Neuronal stem cell (in vitro differentiated cells): ENCODE measurements around the gene CAPN1.

Source experiments
- DNase-seq: peaks from one replicate; pipeline ENCODE4 v3.0.0-alpha.2; 2013; ENCODE audit warnings: low spot score
- H2AFZ ChIP-seq: one replicate; pipeline ENCODE4 v1.6.1; 2013; ENCODE audit warnings: mild to moderate bottlenecking, low read length, inconsistent platforms
- H2AK5ac ChIP-seq: 2 replicates; pipeline ENCODE4 v1.6.1; 2013; ENCODE audit warnings: low read depth, mild to moderate bottlenecking, inconsistent platforms, low read length, moderate library complexity, mixed read lengths
- H2BK120ac ChIP-seq: 2 replicates; pipeline ENCODE4 v1.6.1; 2013; ENCODE audit warnings: low read depth, mild to moderate bottlenecking, inconsistent platforms, low read length, moderate library complexity, mixed read lengths
- H2BK12ac ChIP-seq: one replicate; pipeline ENCODE4 v1.6.1; 2013; ENCODE audit warnings: low read length, inconsistent platforms
- H2BK15ac ChIP-seq: 2 replicates; pipeline ENCODE4 v1.6.1; 2013; ENCODE audit warnings: mild to moderate bottlenecking, low read length, inconsistent platforms, mixed read lengths
- H2BK5ac ChIP-seq: one replicate; pipeline ENCODE4 v1.6.1; 2013; ENCODE audit warnings: inconsistent platforms, mild to moderate bottlenecking, low read length, moderate library complexity
- H3K14ac ChIP-seq: one replicate; pipeline ENCODE4 v1.6.1; 2013; ENCODE audit warnings: low read length, inconsistent platforms
- H3K18ac ChIP-seq: 2 replicates; pipeline ENCODE4 v1.6.1; 2013; ENCODE audit warnings: low read length, inconsistent platforms
- H3K23ac ChIP-seq: 2 replicates; pipeline ENCODE4 v1.6.1; 2013; ENCODE audit warnings: low read depth, mild to moderate bottlenecking, mixed read lengths, low read length, inconsistent platforms; ENCODE audit not compliant: poor library complexity
- H3K27ac ChIP-seq: replicated peaks from 3 replicates; pipeline ENCODE4 v1.5.1; 2013; ENCODE audit warnings: low read length, inconsistent platforms
- H3K27me3 ChIP-seq, 3 experiments: 2 replicates each; pipeline ENCODE4 v1.6.1; 2013; ENCODE audit warnings: low read length in 3 of 3, mild to moderate bottlenecking in 2 of 3, inconsistent platforms in 1 of 3, low read depth in 1 of 3, mixed read lengths in 1 of 3, moderate library complexity in 1 of 3; ENCODE audit not compliant: control insufficient read depth in 3 of 3, insufficient read depth in 3 of 3
- H3K36me3 ChIP-seq, 2 donors: replicated peaks in 1 of 2; 2 replicates each; pipeline ENCODE4 v1.6.1; 2013; ENCODE audit warnings: low read length in 2 of 2; ENCODE audit not compliant: control insufficient read depth in 2 of 2, insufficient read depth in 2 of 2
- H3K4ac ChIP-seq: 2 replicates; pipeline ENCODE4 v1.6.1; 2013; ENCODE audit warnings: inconsistent platforms, mild to moderate bottlenecking, low read length, moderate library complexity
- H3K4me1 ChIP-seq, 2 donors: 1 replicate in 1 of 2; 2 replicates in 1 of 2; pipeline ENCODE4 v1.6.1; 2013; ENCODE audit warnings: low read length in 2 of 2, low read depth in 1 of 2; ENCODE audit not compliant: control insufficient read depth in 2 of 2, insufficient read depth in 1 of 2
- H3K4me2 ChIP-seq: one replicate; pipeline ENCODE4 v1.6.1; 2013; ENCODE audit warnings: mild to moderate bottlenecking, low read length, inconsistent platforms; ENCODE audit not compliant: insufficient read depth, poor library complexity, severe bottlenecking
- H3K4me3 ChIP-seq, 2 donors: 2 replicates each; pipeline ENCODE4 v1.5.1; 2013; ENCODE audit warnings: low read length in 2 of 2, mild to moderate bottlenecking in 2 of 2, inconsistent platforms in 1 of 2, moderate library complexity in 1 of 2
- H3K79me1 ChIP-seq: one replicate; pipeline ENCODE4 v1.6.1; 2013; ENCODE audit warnings: low read depth, mild to moderate bottlenecking, inconsistent platforms, low read length, moderate library complexity
- H3K9ac ChIP-seq: one replicate; pipeline ENCODE4 v1.6.1; 2013; ENCODE audit warnings: mild to moderate bottlenecking, low read depth, low read length, inconsistent platforms; ENCODE audit not compliant: poor library complexity
- H3K9me3 ChIP-seq, 2 donors: replicated peaks in 1 of 2; 2 replicates each; pipeline versions ENCODE3 to v1.6.1; 2013; ENCODE audit warnings: low read length in 2 of 2, mild to moderate bottlenecking in 2 of 2, inconsistent platforms in 1 of 2, low read depth in 1 of 2, mixed read lengths in 1 of 2, moderate library complexity in 1 of 2; ENCODE audit not compliant: control insufficient read depth in 2 of 2, insufficient read depth in 1 of 2
- H4K8ac ChIP-seq: one replicate; pipeline ENCODE4 v1.6.1; 2013; ENCODE audit warnings: low read depth, mild to moderate bottlenecking, inconsistent platforms, low read length, moderate library complexity
- H4K91ac ChIP-seq: one replicate; pipeline ENCODE4 v1.6.1; 2013; ENCODE audit warnings: low read length, low read depth, mild to moderate bottlenecking, inconsistent platforms; ENCODE audit not compliant: poor library complexity
- WGBS, 2 donors: extraction: QIAGEN DNeasy Blood & Tissue Kit; methylation state at CpG; one replicate each; pipeline ENCODE4 v1.1.7; 2013; ENCODE audit warnings: missing lambda C conversion rate in 2 of 2, mixed read lengths in 1 of 2; ENCODE audit not compliant: insufficient read length in 2 of 2, insufficient replicate concordance in 1 of 2; ENCODE audit errors: extremely low coverage in 2 of 2; 5-methylcytosine and 5-hydroxymethylcytosine counted together

CAPN1 gene

GRCh38 chr11:65205602-65205967 lies 23.9 kb downstream of the CAPN1 start:
- no peak for DNase-seq
- peaks cover 0 to 3% of the 10 kb centered on the region in 2 donors for H3K4me1 ChIP-seq

GRCh38 chr11:65206441-65206841 lies 24.7 kb downstream of the CAPN1 start:
- Histone ChIP-seq H2BK120ac (no peak overlapping the region), H3K4me2 (no peak overlapping the region), H3K36me3 (peaks cover 12 to 49% of the 10 kb centered on the region in 2 donors), H4K8ac (no peak overlapping the region), H2BK12ac (no peak overlapping the region), H3K4ac (no peak overlapping the region), H3K14ac (no peak overlapping the region), H3K27ac (no peak overlapping the region), H3K23ac (no peak overlapping the region), H2AFZ (no peak overlapping the region), H3K27me3 (no peaks in the 10 kb centered on the region), H3K4me3 (no peak overlapping the region), H3K18ac (no peak overlapping the region), H3K9me3 (peaks cover 0 to 2% of the 10 kb centered on the region in 2 donors), H4K91ac (no peak overlapping the region), H2BK5ac (no peak overlapping the region), H3K9ac (no peak overlapping the region), H3K4me1 (peaks cover 0 to 3% of the 10 kb centered on the region in 2 donors), H2BK15ac (no peak overlapping the region), H2AK5ac (peak overlapping the region; percentile 19), H3K79me1 (no peaks in the 10 kb centered on the region)
- WGBS, 2 donors: no CpG with 5 or more reads among the region's 17 CpGs
- DNase-seq: no peak

More at GRCh38 chr11:65205602-65205967, 23.9 kb downstream of the CAPN1 start:
- H3K18ac ChIP-seq: no peak overlapping the region
- H3K23ac ChIP-seq: peak overlapping the region; percentile 29
- H2AK5ac ChIP-seq: peak overlapping the region; percentile 57
- no peak overlapping the region for H2BK5ac ChIP-seq
- H3K4me3 ChIP-seq: no peak overlapping the region
- no peak overlapping the region for H4K91ac ChIP-seq
- H3K79me1 ChIP-seq: no peaks in the 10 kb centered on the region
- peaks cover 12 to 42% of the 10 kb centered on the region in 2 donors for H3K36me3 ChIP-seq
- no peak overlapping the region for H3K9ac ChIP-seq
- WGBS, 2 donors: no CpG with 5 or more reads among the region's 3 CpGs
- no peak overlapping the region for H3K4me2 ChIP-seq
- no peak overlapping the region for H2BK12ac ChIP-seq
- H3K9me3 ChIP-seq: peaks cover 0 to 2% of the 10 kb centered on the region in 2 donors
- H2BK15ac ChIP-seq: no peak overlapping the region
- H3K27ac ChIP-seq: no peak overlapping the region
- no peak overlapping the region for H4K8ac ChIP-seq
- H2AFZ ChIP-seq: no peak overlapping the region
- H2BK120ac ChIP-seq: no peak overlapping the region
- H3K4ac ChIP-seq: no peak overlapping the region
- H3K14ac ChIP-seq: no peak overlapping the region
- no peaks in the 10 kb centered on the region for H3K27me3 ChIP-seq

GRCh38 chr11:65206901-65207300 lies 25.2 kb downstream of the CAPN1 start:
- H4K8ac ChIP-seq: no peak overlapping the region

GRCh38 chr11:65207918-65208784 lies 26.4 kb downstream of the CAPN1 start:
- no peak overlapping the region for H2BK5ac ChIP-seq
- no peak overlapping the region for H4K91ac ChIP-seq
- no peak overlapping the region for H4K8ac ChIP-seq
- no peak overlapping the region for H3K18ac ChIP-seq
- H3K14ac ChIP-seq: no peak overlapping the region
- H3K27ac ChIP-seq: no peak overlapping the region
- peaks cover 12 to 52% of the 10 kb centered on the region in 2 donors for H3K36me3 ChIP-seq
- H2BK12ac ChIP-seq: no peak overlapping the region
- H3K9ac ChIP-seq: no peak overlapping the region
- no peak overlapping the region for H3K4ac ChIP-seq
- H3K4me1 ChIP-seq: peaks cover 0 to 6% of the 10 kb centered on the region in 2 donors
- no peak overlapping the region for H3K23ac ChIP-seq
- no peak overlapping the region for H2AFZ ChIP-seq
- H3K79me1 ChIP-seq: no peaks in the 10 kb centered on the region
- H3K4me3 ChIP-seq: no peak overlapping the region
- H2BK15ac ChIP-seq: no peak overlapping the region
- H3K27me3 ChIP-seq: no peaks in the 10 kb centered on the region
- H3K9me3 ChIP-seq: peaks cover 0 to 2% of the 10 kb centered on the region in 2 donors
- no peak overlapping the region for H2AK5ac ChIP-seq
- H2BK120ac ChIP-seq: no peak overlapping the region
- no CpG with 5 or more reads among the region's 16 CpGs for WGBS, 2 donors
- H3K4me2 ChIP-seq: no peak overlapping the region
- no peak for DNase-seq

More at GRCh38 chr11:65206901-65207300, 25.2 kb downstream of the CAPN1 start:
- Histone ChIP-seq H2BK5ac (no peak overlapping the region), H3K79me1 (no peaks in the 10 kb centered on the region), H3K4me3 (no peak overlapping the region), H3K4ac (no peak overlapping the region), H2BK12ac (no peak overlapping the region), H2BK120ac (no peak overlapping the region), H2AFZ (no peak overlapping the region), H3K9ac (no peak overlapping the region), H3K27ac (no peak overlapping the region), H2AK5ac (peak overlapping the region; percentile 19), H4K91ac (no peak overlapping the region), H3K14ac (no peak overlapping the region), H3K9me3 (peaks cover 0 to 2% of the 10 kb centered on the region in 2 donors), H2BK15ac (no peak overlapping the region), H3K4me1 (peaks cover 0 to 3% of the 10 kb centered on the region in 2 donors), H3K18ac (no peak overlapping the region), H3K23ac (no peak overlapping the region), H3K36me3 (peaks cover 12 to 50% of the 10 kb centered on the region in 2 donors), H3K27me3 (no peaks in the 10 kb centered on the region), H3K4me2 (no peak overlapping the region)
- WGBS, 2 donors: no CpG with 5 or more reads among the region's 7 CpGs
- DNase-seq: no peak
